ENCODE measurements around the gene GALNT17. TPM values are rescaled to one million over a fixed set of nuclear protein-coding genes. Genes with fewer than 3 reads are reported as not detected.

Gene GALNT17
- total RNA-seq, 1 experiment from 2014 or later: not detected

DNA sequence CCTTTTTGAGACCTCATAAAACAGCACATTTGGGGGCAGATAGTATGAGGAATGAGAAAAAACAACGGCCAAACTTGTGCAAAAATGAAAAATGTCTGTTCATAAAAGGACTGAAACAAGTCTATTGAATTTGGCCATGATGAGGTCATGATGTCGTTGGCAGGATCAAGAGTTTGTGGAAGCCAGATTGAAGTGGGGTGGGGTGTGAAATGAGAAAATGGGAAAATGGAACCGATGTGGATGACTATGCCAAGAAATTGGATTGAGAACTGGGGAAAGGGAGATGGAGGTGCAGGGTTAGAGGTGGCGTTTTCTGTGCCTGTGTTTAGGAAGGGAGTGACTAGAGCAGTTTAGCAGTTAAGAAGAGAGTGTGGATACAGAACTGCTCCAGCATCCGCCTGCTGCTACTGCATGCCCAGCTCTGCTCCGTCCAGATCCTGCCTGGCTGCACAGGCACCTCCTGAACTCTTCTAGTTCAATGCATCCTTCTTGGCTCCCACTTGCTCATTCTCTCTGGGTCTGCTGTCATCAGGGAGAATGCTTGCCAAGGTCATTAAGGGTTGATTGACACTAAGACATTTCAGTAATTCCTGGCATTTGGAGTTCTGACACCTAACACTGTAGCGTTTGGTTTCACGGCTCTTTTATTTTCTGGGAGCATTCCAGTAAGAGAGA lies 111.9 kb downstream of the GALNT17 start:
- no peak overlapping the region for H2AFZ ChIP-seq
- H3K27ac ChIP-seq: no peak overlapping the region
- intact Hi-C loops (cut with micrococcal nuclease; ENCODE audit: unreplicated experiment): no loop called here
- H3K4me1 ChIP-seq (replicated peaks; ENCODE audit: insufficient read depth): no peaks in the 10 kb centered on the region
- no TSS peak for BruUV-seq (replicated peaks)
- no peaks in the 10 kb centered on the region for H3K36me3 ChIP-seq (ENCODE audit: low read depth)
- H3K9me3 ChIP-seq (ENCODE audit: insufficient read depth, low read depth): no peaks in the 10 kb centered on the region
- no peak overlapping the region for H3K4me2 ChIP-seq
- no peak for DNase-seq
- no peaks in the 10 kb centered on the region for H3K9me2 ChIP-seq (ENCODE audit: insufficient read depth)
- H4K20me1 ChIP-seq (ENCODE audit: insufficient read depth): no peaks in the 10 kb centered on the region
- H3K79me2 ChIP-seq (ENCODE audit: low read depth): no peaks in the 10 kb centered on the region
- POLR2A ChIA-PET (ENCODE audit: unreplicated experiment): no interaction called here
- TF ChIP-seq EZH2 (IDR thresholded peaks at IDR 0.05; ENCODE audit: low read depth): no peak
- TF ChIP-seq, protein P1, sequence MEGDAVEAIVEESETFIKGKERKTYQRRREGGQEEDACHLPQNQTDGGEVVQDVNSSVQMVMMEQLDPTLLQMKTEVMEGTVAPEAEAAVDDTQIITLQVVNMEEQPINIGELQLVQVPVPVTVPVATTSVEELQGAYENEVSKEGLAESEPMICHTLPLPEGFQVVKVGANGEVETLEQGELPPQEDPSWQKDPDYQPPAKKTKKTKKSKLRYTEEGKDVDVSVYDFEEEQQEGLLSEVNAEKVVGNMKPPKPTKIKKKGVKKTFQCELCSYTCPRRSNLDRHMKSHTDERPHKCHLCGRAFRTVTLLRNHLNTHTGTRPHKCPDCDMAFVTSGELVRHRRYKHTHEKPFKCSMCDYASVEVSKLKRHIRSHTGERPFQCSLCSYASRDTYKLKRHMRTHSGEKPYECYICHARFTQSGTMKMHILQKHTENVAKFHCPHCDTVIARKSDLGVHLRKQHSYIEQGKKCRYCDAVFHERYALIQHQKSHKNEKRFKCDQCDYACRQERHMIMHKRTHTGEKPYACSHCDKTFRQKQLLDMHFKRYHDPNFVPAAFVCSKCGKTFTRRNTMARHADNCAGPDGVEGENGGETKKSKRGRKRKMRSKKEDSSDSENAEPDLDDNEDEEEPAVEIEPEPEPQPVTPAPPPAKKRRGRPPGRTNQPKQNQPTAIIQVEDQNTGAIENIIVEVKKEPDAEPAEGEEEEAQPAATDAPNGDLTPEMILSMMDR (conservative IDR thresholded peaks at IDR 0.05): no peak
- no peaks in the 10 kb centered on the region for H3F3A ChIP-seq (ENCODE audit: insufficient read depth, low read depth)
- CTCF ChIA-PET: no interaction called here
- H3K27me3 ChIP-seq (ENCODE audit: insufficient read depth, low read depth): no peaks in the 10 kb centered on the region
- H3K4me3 ChIP-seq: no peak overlapping the region

DNA sequence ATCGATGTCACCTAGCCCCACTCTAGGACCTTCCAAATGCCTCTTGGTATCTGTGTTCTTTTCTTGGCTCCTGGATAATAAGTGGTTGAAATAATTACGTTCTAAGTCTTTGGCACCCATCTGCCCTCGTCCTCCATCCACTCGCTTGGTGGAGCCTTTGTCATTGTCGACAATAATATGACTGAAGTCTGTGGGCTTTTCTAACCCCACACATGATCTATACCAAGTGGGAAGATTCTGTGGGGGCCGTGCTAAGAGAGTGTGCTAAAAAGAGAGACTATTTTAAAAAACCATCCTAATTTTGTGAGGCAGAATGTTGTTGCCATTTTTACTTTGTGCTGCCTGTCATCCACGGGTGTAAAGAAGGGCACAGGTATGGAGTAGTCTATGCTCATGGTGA lies 113.1 kb downstream of the GALNT17 start:
- no peak overlapping the region for H3K4me2 ChIP-seq
- H3K9me2 ChIP-seq (ENCODE audit: insufficient read depth): no peaks in the 10 kb centered on the region
- H3F3A ChIP-seq (ENCODE audit: insufficient read depth, low read depth): no peaks in the 10 kb centered on the region
- H3K9me3 ChIP-seq (ENCODE audit: insufficient read depth, low read depth): no peaks in the 10 kb centered on the region
- no peak for DNase-seq
- no peaks in the 10 kb centered on the region for H4K20me1 ChIP-seq (ENCODE audit: insufficient read depth)
- no peak overlapping the region for H3K27ac ChIP-seq
- no peaks in the 10 kb centered on the region for H3K4me1 ChIP-seq (replicated peaks; ENCODE audit: insufficient read depth)
- POLR2A ChIA-PET (ENCODE audit: unreplicated experiment): no interaction called here
- CTCF ChIA-PET: no interaction called here
- no peak overlapping the region for H3K4me3 ChIP-seq
- no peaks in the 10 kb centered on the region for H3K79me2 ChIP-seq (ENCODE audit: low read depth)
- H3K27me3 ChIP-seq (ENCODE audit: insufficient read depth, low read depth): no peaks in the 10 kb centered on the region
- no TSS peak for BruUV-seq (replicated peaks)
- H3K36me3 ChIP-seq (ENCODE audit: low read depth): no peaks in the 10 kb centered on the region
- H2AFZ ChIP-seq: no peak overlapping the region
- intact Hi-C loops (cut with micrococcal nuclease; ENCODE audit: unreplicated experiment): no loop called here
- TF ChIP-seq, protein P1 (conservative IDR thresholded peaks at IDR 0.05): no peak
- no peak for TF ChIP-seq EZH2 (IDR thresholded peaks at IDR 0.05; ENCODE audit: low read depth)

DNA sequence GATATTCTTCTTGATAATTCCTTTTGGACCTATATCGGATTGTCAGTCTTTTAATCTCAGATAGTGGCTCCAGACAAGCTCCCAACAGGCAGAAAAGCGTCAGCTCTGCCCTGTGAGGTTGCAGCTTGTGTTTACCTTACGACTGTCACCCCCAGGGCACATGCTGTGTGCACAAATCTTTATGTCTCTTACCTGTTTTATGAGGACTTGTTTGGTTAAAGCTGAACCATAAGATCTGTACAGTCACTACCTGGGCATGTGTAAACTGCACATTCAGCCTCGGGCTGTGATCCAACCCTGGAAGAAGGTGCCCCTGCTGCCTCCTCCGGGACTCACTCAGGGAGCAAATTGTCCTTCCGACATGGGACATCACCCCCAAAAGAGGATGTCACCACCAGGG lies 119.8 kb downstream of the GALNT17 start:
- BruUV-seq (replicated peaks): no TSS peak
- no peaks in the 10 kb centered on the region for H3K4me1 ChIP-seq (replicated peaks; ENCODE audit: insufficient read depth)
- no peaks in the 10 kb centered on the region for H3K27me3 ChIP-seq (ENCODE audit: insufficient read depth, low read depth)
- POLR2A ChIA-PET (ENCODE audit: unreplicated experiment): no interaction called here
- no peak for TF ChIP-seq EZH2 (IDR thresholded peaks at IDR 0.05; ENCODE audit: low read depth)
- TF ChIP-seq, protein P1 (conservative IDR thresholded peaks at IDR 0.05): no peak
- H3F3A ChIP-seq (ENCODE audit: insufficient read depth, low read depth): no peaks in the 10 kb centered on the region
- H2AFZ ChIP-seq: no peak overlapping the region
- H3K4me2 ChIP-seq: no peak overlapping the region
- H3K36me3 ChIP-seq (ENCODE audit: low read depth): no peaks in the 10 kb centered on the region
- no peaks in the 10 kb centered on the region for H3K9me3 ChIP-seq (ENCODE audit: insufficient read depth, low read depth)
- H3K79me2 ChIP-seq (ENCODE audit: low read depth): no peaks in the 10 kb centered on the region
- CTCF ChIA-PET: no interaction called here
- no peaks in the 10 kb centered on the region for H3K9me2 ChIP-seq (ENCODE audit: insufficient read depth)
- H3K27ac ChIP-seq: no peak overlapping the region
- no peak overlapping the region for H3K4me3 ChIP-seq
- no peak for DNase-seq
- no peaks in the 10 kb centered on the region for H4K20me1 ChIP-seq (ENCODE audit: insufficient read depth)
- intact Hi-C loops (cut with micrococcal nuclease; ENCODE audit: unreplicated experiment): no loop called here
